Activated CD8-positive, alpha-beta T cell treated with anti-CD3 and anti-CD28 coated beads for 36 hours (primary cell): Measurements from ENCODE around the gene BIK. TPM values are rescaled to one million over a fixed set of nuclear protein-coding genes. Genes with fewer than 3 reads are reported as not detected.
A peak's percentile ranks its signal among the peaks of the same experiment; 100 is the strongest.

ENCODE experiments used
- ATAC-seq: fragments of 200-7000 bp; cut with Tn5 transposase; one replicate; pipeline ENCODE4 v1.10.0; 2021; ENCODE audit warnings: mild to moderate bottlenecking, moderate library complexity
- CTCF ChIA-PET: fragments of 350-600 bp; sonication (Branson Sonifier 250); formaldehyde crosslinking; loops from one replicate; lab custom pipeline; 2021; ENCODE audit warnings: antibody characterized with exemption; lab: Charles Lee
- POLR2A ChIA-PET: fragments of 350-600 bp; sonication (Branson Sonifier 250); formaldehyde crosslinking; loops from one replicate; lab custom pipeline; 2021; ENCODE audit warnings: antibody characterized with exemption; lab: Charles Lee
- DNase-seq: peaks from one replicate; pipeline ENCODE4 v3.0.0-alpha.2; 2020
- H3K27ac Mint-ChIP-seq: one replicate; pipeline ENCODE4 v1.8.0; 2021; ENCODE audit warnings: mild to moderate bottlenecking, mixed read lengths
- H3K27me3 Mint-ChIP-seq: one replicate; pipeline ENCODE4 v1.8.0; 2021; ENCODE audit warnings: mixed read lengths
- H3K36me3 Mint-ChIP-seq: one replicate; pipeline ENCODE4 v1.8.0; 2021; ENCODE audit warnings: low read depth, mixed read lengths
- H3K4me1 Mint-ChIP-seq: one replicate; pipeline ENCODE4 v1.8.0; 2021; ENCODE audit warnings: low read depth, mixed read lengths
- H3K4me3 Mint-ChIP-seq: one replicate; pipeline ENCODE4 v1.8.0; 2021; ENCODE audit warnings: mild to moderate bottlenecking, moderate library complexity, mixed read lengths
- H3K9me3 Mint-ChIP-seq: one replicate; pipeline ENCODE4 v1.8.0; 2021; ENCODE audit warnings: mixed read lengths
- CTCF ChIP-seq: fragments of 200-600 bp; IDR thresholded peaks from one replicate; pipeline ENCODE4 v1.8.0; 2022; ENCODE audit warnings: antibody characterized with exemption, mild to moderate bottlenecking
- intact Hi-C: fragments of 100-400 bp; cut with micrococcal nuclease; formaldehyde crosslinking; loops from one replicate; pipeline ENCODE4 v1.10.0; 2022
- total RNA-seq, 2 experiments: library from RNA; stranded (reverse); gene quantifications; one replicate each; pipeline ENCODE4 v1.2.3, GENCODE V29; 2021

BIK gene
- total RNA-seq, 2 experiments from 2014 or later: 2.5 to 3.3 TPM

DNA sequence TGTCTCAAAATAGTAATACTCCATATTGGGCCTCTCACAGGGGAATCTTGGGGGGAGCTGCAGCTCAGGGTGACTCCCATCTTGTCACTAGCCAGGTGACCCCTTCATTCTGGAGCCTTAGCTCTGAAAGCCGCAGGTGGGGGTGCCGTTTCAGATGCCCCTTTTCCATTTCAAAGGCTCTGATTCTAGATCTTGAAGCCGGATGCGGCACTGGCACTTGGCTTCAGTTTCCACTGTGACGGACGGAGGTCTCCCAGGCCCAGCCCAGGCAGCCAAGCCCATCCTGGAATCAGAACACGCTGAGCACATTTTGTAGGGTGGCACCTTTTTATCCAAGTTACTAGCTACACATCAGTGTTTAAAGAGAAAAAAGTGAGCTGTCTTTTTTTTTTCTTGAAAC, 6.4 kb downstream of the BIK start:
- ATAC-seq (no peak), DNase-seq (no peak)
- Mint-ChIP-seq H3K9me3 (no peaks in the 10 kb centered on the region), H3K27ac (no peak overlapping the region), H3K4me1 (peaks cover 6% of the 10 kb centered on the region), H3K4me3 (no peak overlapping the region), H3K27me3 (no peaks in the 10 kb centered on the region), H3K36me3 (no peaks in the 10 kb centered on the region)
- ChIA-PET CTCF (no interaction called here), POLR2A (no interaction called here)
- TF ChIP-seq CTCF: no peak
- intact Hi-C loops: no loop called here

- no peak for ATAC-seq
- intact Hi-C loops: no loop called here
- no peak for DNase-seq
- H3K27me3 Mint-ChIP-seq: no peaks in the 10 kb centered on the region
- no peaks in the 10 kb centered on the region for H3K9me3 Mint-ChIP-seq
- POLR2A ChIA-PET: no interaction called here
- H3K4me1 Mint-ChIP-seq: peaks cover 6% of the 10 kb centered on the region
- no peak for TF ChIP-seq CTCF
- H3K4me3 Mint-ChIP-seq: no peak overlapping the region
- no peak overlapping the region for H3K27ac Mint-ChIP-seq
- no peaks in the 10 kb centered on the region for H3K36me3 Mint-ChIP-seq
- CTCF ChIA-PET: no interaction called here
Observed at GRCh38 chr22:43118024-43118849, 7.7 kb downstream of the BIK start.

DNA sequence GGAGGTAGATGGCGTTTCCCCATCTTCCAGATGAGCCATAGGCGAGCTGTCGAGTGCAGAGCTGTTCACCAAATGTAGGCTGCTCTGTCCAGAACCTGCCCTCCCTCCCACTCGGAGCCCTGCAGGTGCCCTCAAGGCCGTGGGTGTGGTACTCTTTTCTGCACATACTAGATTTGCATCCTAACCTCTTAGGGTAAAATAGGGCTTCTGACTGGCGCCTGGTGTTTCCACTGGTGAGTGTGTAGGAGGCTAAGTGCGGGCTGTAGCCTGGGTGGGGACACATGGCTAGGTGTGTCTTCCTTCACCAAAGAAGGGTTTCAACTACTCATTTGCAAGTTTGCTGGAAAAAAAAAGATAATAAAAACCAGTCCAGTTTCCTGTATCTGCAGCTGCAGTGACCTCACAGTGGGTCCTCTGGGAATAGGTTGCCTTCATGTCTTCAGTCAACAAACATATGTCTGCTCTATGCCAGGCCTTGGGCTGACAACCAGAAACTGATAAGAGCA, 8.5 kb downstream of the BIK start:
- H3K27ac Mint-ChIP-seq: no peak overlapping the region
- intact Hi-C loops: no loop called here
- H3K36me3 Mint-ChIP-seq: no peaks in the 10 kb centered on the region
- H3K4me1 Mint-ChIP-seq: peaks cover 6% of the 10 kb centered on the region
- H3K27me3 Mint-ChIP-seq: no peaks in the 10 kb centered on the region
- no peak overlapping the region for H3K4me3 Mint-ChIP-seq
- DNase-seq (no peak), ATAC-seq (no peak)
- ChIA-PET CTCF (no interaction called here), POLR2A (no interaction called here)
- no peak for TF ChIP-seq CTCF
- H3K9me3 Mint-ChIP-seq: no peaks in the 10 kb centered on the region

GRCh38 chr22:43126501-43127165, 16.1 kb downstream of the BIK start:
- no peaks in the 10 kb centered on the region for H3K9me3 Mint-ChIP-seq
- peaks cover under 1% of the 10 kb centered on the region for H3K36me3 Mint-ChIP-seq
- H3K4me3 Mint-ChIP-seq: no peak overlapping the region
- H3K4me1 Mint-ChIP-seq: peaks cover 17% of the 10 kb centered on the region
- ATAC-seq: peak; percentile 65
- CTCF ChIA-PET: no interaction called here
- TF ChIP-seq CTCF: no peak
- no peaks in the 10 kb centered on the region for H3K27me3 Mint-ChIP-seq
- POLR2A ChIA-PET: no interaction called here
- peak overlapping the region; percentile 11 for H3K27ac Mint-ChIP-seq
- peak; percentile 14 for DNase-seq
- intact Hi-C loops: no loop called here
